BJ (cell line): ENCODE measurements around the gene OST4. TPM values are rescaled to one million over a fixed set of nuclear protein-coding genes. Genes with fewer than 3 reads are reported as not detected.
"Not testable (repeated sequence)": the region's sequence is repeated elsewhere in the genome, so short reads cannot be mapped to it uniquely, and the experiment has no call there.

Experiments
- CTCF ChIA-PET: fragments of 350-600 bp; formaldehyde crosslinking; extraction: SDS; loops from one replicate; lab custom pipeline; 2021; ENCODE audit warnings: antibody characterized with exemption, inconsistent platforms; lab: Yijun Ruan, JAX
- POLR2A ChIA-PET: fragments of 300-600 bp; sonication (Branson Sonifier 250); formaldehyde crosslinking; extraction: SDS; loops from one replicate; lab custom pipeline; 2021; ENCODE audit warnings: antibody characterized with exemption; lab: Charles Lee
- DNase-seq: peaks from one replicate; pipeline ENCODE4 v3.0.0-alpha.2; 2011; ENCODE audit warnings: low read depth
- H3K27me3 ChIP-seq: 2 replicates; pipeline ENCODE4 v1.6.0; 2011; ENCODE audit warnings: low read length; ENCODE audit not compliant: control insufficient read depth, insufficient read depth
- H3K36me3 ChIP-seq: 2 replicates; pipeline ENCODE4 v1.5.1; 2011; ENCODE audit warnings: low read length; ENCODE audit not compliant: control insufficient read depth, insufficient read depth
- H3K4me3 ChIP-seq: 2 replicates; pipeline ENCODE4 v1.5.1; 2011; ENCODE audit warnings: low read depth, mild to moderate bottlenecking, control low read depth, low read length
- polyA plus RNA-seq: library from polyadenylated mRNA; depleted of rRNA; stranded (reverse); fragments of >200 nt; gene quantifications from 2 replicates; pipeline ENCODE4 v1.2.3, GENCODE V29; 2011
- TF ChIP-seq, protein P1 (sequence below): IDR thresholded peaks from 2 replicates; pipeline ENCODE4 v1.5.1; 2011; ENCODE audit warnings: low read depth, mild to moderate bottlenecking, control low read depth, inconsistent platforms, low read length, moderate library complexity; ENCODE audit not compliant: insufficient read depth

Gene OST4
- polyA plus RNA-seq, 1 experiment, result 887 TPM

GRCh38 chr2:27077231-27077630, 5.8 kb upstream of the OST4 start:
- Histone ChIP-seq H3K36me3 (peaks cover 7% of the 10 kb centered on the region), H3K27me3 (no peaks in the 10 kb centered on the region), H3K4me3 (no peak overlapping the region)
- TF ChIP-seq, protein P1, sequence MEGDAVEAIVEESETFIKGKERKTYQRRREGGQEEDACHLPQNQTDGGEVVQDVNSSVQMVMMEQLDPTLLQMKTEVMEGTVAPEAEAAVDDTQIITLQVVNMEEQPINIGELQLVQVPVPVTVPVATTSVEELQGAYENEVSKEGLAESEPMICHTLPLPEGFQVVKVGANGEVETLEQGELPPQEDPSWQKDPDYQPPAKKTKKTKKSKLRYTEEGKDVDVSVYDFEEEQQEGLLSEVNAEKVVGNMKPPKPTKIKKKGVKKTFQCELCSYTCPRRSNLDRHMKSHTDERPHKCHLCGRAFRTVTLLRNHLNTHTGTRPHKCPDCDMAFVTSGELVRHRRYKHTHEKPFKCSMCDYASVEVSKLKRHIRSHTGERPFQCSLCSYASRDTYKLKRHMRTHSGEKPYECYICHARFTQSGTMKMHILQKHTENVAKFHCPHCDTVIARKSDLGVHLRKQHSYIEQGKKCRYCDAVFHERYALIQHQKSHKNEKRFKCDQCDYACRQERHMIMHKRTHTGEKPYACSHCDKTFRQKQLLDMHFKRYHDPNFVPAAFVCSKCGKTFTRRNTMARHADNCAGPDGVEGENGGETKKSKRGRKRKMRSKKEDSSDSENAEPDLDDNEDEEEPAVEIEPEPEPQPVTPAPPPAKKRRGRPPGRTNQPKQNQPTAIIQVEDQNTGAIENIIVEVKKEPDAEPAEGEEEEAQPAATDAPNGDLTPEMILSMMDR, result no peak
- ChIA-PET CTCF (interaction anchor here (0.6 to 1.1 kb wide), 3 partner anchors 10 to 231 kb away, joined by 3 to 6 read pairs (median 3); no protein-coding TSS in a partner anchor), POLR2A (no interaction called here)
- DNase-seq, result no peak

GRCh38 chr2:27076323-27076722, 4.9 kb upstream of the OST4 start:
- Histone ChIP-seq H3K27me3 (no peaks in the 10 kb centered on the region), H3K36me3 (peaks cover 5% of the 10 kb centered on the region), H3K4me3 (no peak overlapping the region)
- ChIA-PET CTCF (interaction anchor here (1.1 kb wide), 1 partner anchor 11 kb away, joined by 3 read pairs; no protein-coding TSS in a partner anchor), POLR2A (no interaction called here)
- DNase-seq, result no peak
- TF ChIP-seq, protein P1, result no peak

GRCh38 chr2:27075566-27075871, 4.1 kb upstream of the OST4 start:
- CTCF ChIA-PET, H3K4me3 ChIP-seq, POLR2A ChIA-PET, H3K36me3 ChIP-seq, H3K27me3 ChIP-seq, DNase-seq: not testable (repeated sequence)

DNA sequence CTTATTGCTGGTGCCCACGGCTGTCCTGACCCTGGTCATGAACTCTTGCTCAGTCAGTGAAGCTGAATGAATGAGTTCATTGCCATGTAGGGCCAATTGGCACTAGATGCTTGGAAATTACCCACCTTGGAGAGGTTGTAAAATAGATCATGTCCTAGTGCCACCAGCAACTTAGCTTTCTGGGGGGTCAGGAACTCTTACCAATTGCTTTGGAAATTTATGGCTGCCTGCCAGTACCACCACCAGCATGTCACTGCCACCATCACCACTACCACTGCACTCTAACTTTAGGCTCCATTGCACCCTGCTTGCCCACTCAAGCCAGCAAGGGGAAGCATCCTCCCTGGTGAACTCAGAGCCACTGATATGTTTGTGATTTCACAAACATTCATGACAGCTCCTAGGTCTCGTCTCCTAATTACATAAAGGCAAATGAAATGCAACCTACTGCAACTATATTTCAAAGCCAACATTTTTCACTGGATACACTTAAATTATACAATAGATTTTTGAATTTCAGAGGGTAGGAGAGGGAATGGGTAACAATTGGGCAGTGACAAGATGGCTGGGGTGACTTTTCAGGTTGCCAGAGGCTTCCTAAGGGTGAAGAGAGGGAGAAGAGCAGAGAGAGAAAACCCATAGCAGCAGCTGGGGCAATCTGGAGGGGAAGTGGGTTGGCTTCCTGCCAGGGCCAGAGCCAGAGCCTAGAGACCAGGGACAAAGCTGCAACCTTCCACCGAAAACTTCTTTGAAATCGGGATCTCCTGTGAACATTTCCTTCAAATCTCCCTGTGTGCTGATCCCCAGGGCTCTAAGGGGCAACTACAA, 3.5 kb upstream of the OST4 start:
- ChIA-PET POLR2A (no interaction called here), CTCF (interaction anchor here (1.2 kb wide), 1 partner anchor 10 kb away, joined by 4 read pairs; no protein-coding TSS in a partner anchor)
- Histone ChIP-seq H3K4me3 (no peak overlapping the region), H3K27me3 (no peaks in the 10 kb centered on the region), H3K36me3 (peaks cover 2% of the 10 kb centered on the region; the same call in 1 of the 2 replicates)
- no peak for DNase-seq
- TF ChIP-seq, protein P1, result no peak

- CTCF ChIA-PET, result interaction anchor here (1.2 to 1.9 kb wide), 3 partner anchors 10 to 12 kb away, joined by 4 read pairs; no protein-coding TSS in a partner anchor
- H3K36me3 ChIP-seq, result peaks cover 7% of the 10 kb centered on the region
- no peak overlapping the region for H3K4me3 ChIP-seq
- DNase-seq, result no peak
- no peaks in the 10 kb centered on the region for H3K27me3 ChIP-seq
- TF ChIP-seq, protein P1, result no peak
- POLR2A ChIA-PET, result no interaction called here
These were observed 2.3 kb upstream of the OST4 start for GRCh38 chr2:27073782-27074181.
